Retinal pigment epithelial cell (primary cell): ENCODE results near the gene DUSP18.
"Not testable (repeated sequence)": the region's sequence is repeated elsewhere in the genome, so short reads cannot be mapped to it uniquely, and the experiment has no call there.

Experiments
- DNase-seq: peaks from one replicate; pipeline ENCODE4 v3.0.0-alpha.2; 2010; ENCODE audit warnings: low read depth
- H3K4me3 ChIP-seq: 2 replicates; pipeline ENCODE4 v1.5.1; 2011; ENCODE audit warnings: mild to moderate bottlenecking, low read length, control low read depth, moderate library complexity
- CTCF ChIP-seq: conservative IDR thresholded peaks from 2 replicates; pipeline ENCODE4 v1.5.1; 2011; ENCODE audit warnings: low read depth, low read length, control low read depth, inconsistent platforms

The DUSP18 gene

GRCh38 chr22:30667494-30668385 is at the start of gene DUSP18:
TSS of gene DUSP18 (minus strand) at chr22:30667875. CDS start at chr22:30664003, 3,872 bp downstream.
- peak within 1 kb of the TSS; percentile 79 for H3K4me3 ChIP-seq
- peak; percentile 45 for TF ChIP-seq CTCF
- peak; percentile 49 for DNase-seq

- no peak for DNase-seq
- no peak for TF ChIP-seq CTCF
- H3K4me3 ChIP-seq, result no peak overlapping the region
Observed at GRCh38 chr22:30714062-30714461, 46.4 kb upstream of the DUSP18 start.

GRCh38 chr22:30712094-30712493 is 44.4 kb upstream of the DUSP18 start:
- no peak for DNase-seq
- no peak overlapping the region for H3K4me3 ChIP-seq
- no peak for TF ChIP-seq CTCF

- H3K4me3 ChIP-seq, DNase-seq: not testable (repeated sequence)
Observed at GRCh38 chr22:30709980-30710379, 42.3 kb upstream of the DUSP18 start.

- no peak for TF ChIP-seq CTCF
- H3K4me3 ChIP-seq, result no peak overlapping the region
- peak; percentile 18 for DNase-seq
Observed at GRCh38 chr22:30705710-30706651, 38.3 kb upstream of the DUSP18 start.

GRCh38 chr22:30704978-30705377 is 37.3 kb upstream of the DUSP18 start:
- TF ChIP-seq CTCF, result no peak
- no peak overlapping the region for H3K4me3 ChIP-seq
- no peak for DNase-seq

- TF ChIP-seq CTCF, result no peak
- DNase-seq, result no peak
- no peak overlapping the region for H3K4me3 ChIP-seq
Observed at GRCh38 chr22:30702856-30703255, 35.2 kb upstream of the DUSP18 start.
